Neural cell (in vitro differentiated cells): ENCODE results near the gene USP34. TPM values are rescaled to one million over a fixed set of nuclear protein-coding genes. Genes with fewer than 3 reads are reported as not detected.
"Not testable (repeated sequence)": the region's sequence is repeated elsewhere in the genome, so short reads cannot be mapped to it uniquely, and the experiment has no call there.

Source experiments
- H2AFZ ChIP-seq: fragments of 200-600, 300-800 bp; sonication (generic), shearing (Covaris generic); 2 replicates; pipeline ENCODE4 v1.6.0; 2014; ENCODE audit warnings: low read depth, mild to moderate bottlenecking, antibody characterized with exemption, low read length, moderate library complexity
- H3F3A ChIP-seq: fragments of 200-600 bp; shearing (Covaris generic); 2 replicates; pipeline ENCODE4 v1.6.1; 2016; ENCODE audit warnings: mild to moderate bottlenecking, moderate library complexity, mixed read lengths, antibody characterized with exemption, low read length; ENCODE audit not compliant: insufficient read depth, poor library complexity, severe bottlenecking
- H3K27ac ChIP-seq: fragments of 200-600, 300-800 bp; sonication (generic), shearing (Covaris generic); 2 replicates; pipeline ENCODE4 v1.5.1; 2014; ENCODE audit warnings: mild to moderate bottlenecking, low read length, moderate library complexity
- H3K27me3 ChIP-seq: fragments of 300-800, 200-600 bp; sonication (generic), shearing (Covaris generic); 2 replicates; pipeline ENCODE4 v1.6.0; 2014; ENCODE audit warnings: mild to moderate bottlenecking, low read depth, low read length, moderate library complexity; ENCODE audit not compliant: insufficient read depth
- H3K36me3 ChIP-seq: fragments of 300-800, 200-600 bp; sonication (generic), shearing (Covaris generic); 2 replicates; pipeline ENCODE4 v1.5.1; 2014; ENCODE audit warnings: mild to moderate bottlenecking, antibody characterized with exemption, low read length, moderate library complexity; ENCODE audit not compliant: insufficient read depth
- H3K4me2 ChIP-seq: fragments of 300-800, 200-600 bp; sonication (generic), shearing (Covaris generic); 2 replicates; pipeline ENCODE4 v1.6.0; 2014; ENCODE audit warnings: mild to moderate bottlenecking, low read length
- H3K4me3 ChIP-seq: fragments of 300-800, 200-600 bp; sonication (generic), shearing (Covaris generic); 2 replicates; pipeline ENCODE4 v1.5.1; 2014; ENCODE audit warnings: mild to moderate bottlenecking, low read length, moderate library complexity
- H3K79me2 ChIP-seq: fragments of 200-600 bp; shearing (Covaris generic); replicated peaks from 2 replicates; pipeline ENCODE4 v1.6.0; 2014; ENCODE audit warnings: mild to moderate bottlenecking, low read length, moderate library complexity; ENCODE audit not compliant: insufficient read depth
- H3K9ac ChIP-seq: fragments of 300-800, 200-600 bp; sonication (generic), shearing (Covaris generic); 2 replicates; pipeline ENCODE4 v1.6.1; 2016; ENCODE audit warnings: mild to moderate bottlenecking, low read length, mixed read lengths
- H3K9me2 ChIP-seq: fragments of 200-600 bp; shearing (Covaris generic); 2 replicates; pipeline ENCODE4 v1.6.1; 2016; ENCODE audit warnings: mild to moderate bottlenecking, low read length, mixed read lengths; ENCODE audit not compliant: insufficient read depth
- H3K9me3 ChIP-seq: fragments of 200-600, 300-800 bp; sonication (generic), shearing (Covaris generic); 2 replicates; pipeline ENCODE4 v1.6.1; 2016; ENCODE audit warnings: mild to moderate bottlenecking, mixed run types, low read length, moderate library complexity, mixed read lengths
- H4K20me1 ChIP-seq: fragments of 200-600 bp; shearing (Covaris generic); 2 replicates; pipeline ENCODE4 v1.6.1; 2016; ENCODE audit warnings: mild to moderate bottlenecking, mixed run types; ENCODE audit not compliant: insufficient read depth
- EP300 ChIP-seq: fragments of 450-650 bp; conservative IDR thresholded peaks from 2 replicates; pipeline ENCODE4 v1.6.1; 2014; ENCODE audit warnings: antibody characterized with exemption, mild to moderate bottlenecking, moderate library complexity; ENCODE audit not compliant: poor library complexity, severe bottlenecking
- EZH2 ChIP-seq: fragments of 200-600, 300-800 bp; shearing (Covaris generic), sonication (generic); IDR thresholded peaks from 2 replicates; pipeline ENCODE4 v1.6.1; 2014; ENCODE audit warnings: antibody characterized with exemption, low read length, borderline replicate concordance, mild to moderate bottlenecking; ENCODE audit not compliant: insufficient read depth, poor library complexity, severe bottlenecking
- MXI1 ChIP-seq: fragments of 450-650 bp; conservative IDR thresholded peaks from 2 replicates; pipeline ENCODE4 v1.6.1; 2014; ENCODE audit warnings: antibody characterized with exemption, mild to moderate bottlenecking; ENCODE audit not compliant: poor library complexity, severe bottlenecking
- POLR2AphosphoS5 ChIP-seq: IDR thresholded peaks from 2 replicates; pipeline ENCODE4 v1.6.1; 2012
- RAD21 ChIP-seq: fragments of 450-650 bp; conservative IDR thresholded peaks from 2 replicates; pipeline ENCODE4 v1.6.1; 2014; ENCODE audit warnings: antibody characterized with exemption, mild to moderate bottlenecking, moderate library complexity
- SMC3 ChIP-seq: fragments of 450-650 bp; conservative IDR thresholded peaks from 2 replicates; pipeline ENCODE4 v1.6.1; 2014; ENCODE audit warnings: antibody characterized with exemption, mild to moderate bottlenecking, moderate library complexity; ENCODE audit not compliant: poor library complexity
- TAF1 ChIP-seq: IDR thresholded peaks from 2 replicates; pipeline ENCODE4 v1.6.1; 2012; ENCODE audit warnings: low read depth
- polyA plus RNA-seq: library from polyadenylated mRNA; depleted of rRNA; stranded (reverse); fragments of >200 nt; gene quantifications from 2 replicates; pipeline ENCODE4 v1.2.3, GENCODE V29; 2014
- TF ChIP-seq, protein P1 (sequence below): fragments of 450-650 bp; IDR thresholded peaks from 2 replicates; pipeline ENCODE4 v1.5.1; 2014; ENCODE audit warnings: antibody characterized with exemption, mild to moderate bottlenecking, moderate library complexity; ENCODE audit not compliant: poor library complexity, severe bottlenecking
- TF ChIP-seq, protein P2 (sequence below): IDR thresholded peaks from 2 replicates; pipeline ENCODE4 v1.6.1; 2012; ENCODE audit warnings: borderline replicate concordance

The USP34 gene
- polyA plus RNA-seq, 1 donor from 2014 or later = 87.9 TPM

DNA sequence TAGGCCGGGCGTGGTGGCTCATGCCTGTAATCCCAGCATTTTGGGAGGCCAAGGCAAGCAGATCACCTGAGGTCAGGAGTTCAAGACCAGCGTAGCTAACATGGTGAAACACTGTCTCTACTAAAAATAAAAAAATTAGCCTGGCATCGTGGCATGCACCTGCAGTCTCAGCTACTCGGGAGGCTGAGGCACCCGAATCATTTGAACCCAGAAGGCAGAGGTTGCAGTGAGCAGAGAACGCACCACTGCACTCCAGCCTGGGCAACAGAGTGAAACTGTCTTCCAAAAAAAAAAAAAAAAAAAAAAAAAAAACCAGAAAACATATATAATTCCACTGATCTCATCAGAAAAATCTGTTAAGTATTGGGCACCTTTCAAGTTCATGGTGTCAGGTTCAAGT is 23.9 kb downstream of the USP34 start:
- H3K9ac ChIP-seq, H3K36me3 ChIP-seq, H3K9me3 ChIP-seq, H4K20me1 ChIP-seq, H3K27me3 ChIP-seq, H3F3A ChIP-seq, H3K4me3 ChIP-seq, H3K27ac ChIP-seq, H2AFZ ChIP-seq, H3K4me2 ChIP-seq, H3K9me2 ChIP-seq: not testable (repeated sequence)
- peaks cover 67% of the 10 kb centered on the region for H3K79me2 ChIP-seq

DNA sequence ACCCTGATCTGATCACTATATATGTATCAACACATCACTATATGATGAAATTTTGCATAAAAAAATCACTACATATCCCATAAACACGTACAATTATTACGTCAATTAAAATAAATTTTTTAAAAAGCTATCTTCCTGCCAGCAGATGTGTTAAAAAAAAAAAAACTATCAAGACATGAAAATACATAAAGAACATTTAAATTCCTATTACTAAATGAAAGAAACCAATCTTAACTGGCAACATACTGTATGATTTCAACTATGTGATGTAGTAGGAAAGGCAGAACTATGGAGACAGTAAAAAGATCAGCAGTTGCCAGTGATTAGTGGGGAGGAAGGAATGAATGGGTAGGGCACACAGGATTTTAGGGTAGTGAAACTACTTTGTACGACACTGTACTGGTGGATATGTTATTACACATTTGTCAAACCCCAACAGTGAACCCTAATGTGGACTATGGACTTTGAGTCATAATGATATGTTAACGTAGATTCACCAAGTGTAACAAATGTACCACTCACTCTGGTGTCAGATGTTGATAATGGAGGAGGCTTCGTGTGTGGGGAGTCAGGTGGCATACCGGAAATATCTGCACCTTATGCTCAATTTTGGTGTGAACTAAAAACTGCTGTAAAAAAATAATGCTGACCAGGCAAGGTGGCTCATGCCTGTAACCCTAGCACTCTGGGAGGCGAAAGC is 27.4 kb downstream of the USP34 start:
- H3K9ac ChIP-seq = no peak overlapping the region
- no peaks in the 10 kb centered on the region for H3F3A ChIP-seq
- no peak overlapping the region for H3K4me3 ChIP-seq
- peaks cover 5% of the 10 kb centered on the region for H3K36me3 ChIP-seq
- no peak overlapping the region for H3K27ac ChIP-seq
- H3K27me3 ChIP-seq = no peaks in the 10 kb centered on the region
- no peak for TF ChIP-seq SMC3
- no peak for TF ChIP-seq POLR2AphosphoS5
- TF ChIP-seq EP300 = no peak
- TF ChIP-seq, protein P1, sequence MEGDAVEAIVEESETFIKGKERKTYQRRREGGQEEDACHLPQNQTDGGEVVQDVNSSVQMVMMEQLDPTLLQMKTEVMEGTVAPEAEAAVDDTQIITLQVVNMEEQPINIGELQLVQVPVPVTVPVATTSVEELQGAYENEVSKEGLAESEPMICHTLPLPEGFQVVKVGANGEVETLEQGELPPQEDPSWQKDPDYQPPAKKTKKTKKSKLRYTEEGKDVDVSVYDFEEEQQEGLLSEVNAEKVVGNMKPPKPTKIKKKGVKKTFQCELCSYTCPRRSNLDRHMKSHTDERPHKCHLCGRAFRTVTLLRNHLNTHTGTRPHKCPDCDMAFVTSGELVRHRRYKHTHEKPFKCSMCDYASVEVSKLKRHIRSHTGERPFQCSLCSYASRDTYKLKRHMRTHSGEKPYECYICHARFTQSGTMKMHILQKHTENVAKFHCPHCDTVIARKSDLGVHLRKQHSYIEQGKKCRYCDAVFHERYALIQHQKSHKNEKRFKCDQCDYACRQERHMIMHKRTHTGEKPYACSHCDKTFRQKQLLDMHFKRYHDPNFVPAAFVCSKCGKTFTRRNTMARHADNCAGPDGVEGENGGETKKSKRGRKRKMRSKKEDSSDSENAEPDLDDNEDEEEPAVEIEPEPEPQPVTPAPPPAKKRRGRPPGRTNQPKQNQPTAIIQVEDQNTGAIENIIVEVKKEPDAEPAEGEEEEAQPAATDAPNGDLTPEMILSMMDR = no peak
- TF ChIP-seq, protein P2, sequence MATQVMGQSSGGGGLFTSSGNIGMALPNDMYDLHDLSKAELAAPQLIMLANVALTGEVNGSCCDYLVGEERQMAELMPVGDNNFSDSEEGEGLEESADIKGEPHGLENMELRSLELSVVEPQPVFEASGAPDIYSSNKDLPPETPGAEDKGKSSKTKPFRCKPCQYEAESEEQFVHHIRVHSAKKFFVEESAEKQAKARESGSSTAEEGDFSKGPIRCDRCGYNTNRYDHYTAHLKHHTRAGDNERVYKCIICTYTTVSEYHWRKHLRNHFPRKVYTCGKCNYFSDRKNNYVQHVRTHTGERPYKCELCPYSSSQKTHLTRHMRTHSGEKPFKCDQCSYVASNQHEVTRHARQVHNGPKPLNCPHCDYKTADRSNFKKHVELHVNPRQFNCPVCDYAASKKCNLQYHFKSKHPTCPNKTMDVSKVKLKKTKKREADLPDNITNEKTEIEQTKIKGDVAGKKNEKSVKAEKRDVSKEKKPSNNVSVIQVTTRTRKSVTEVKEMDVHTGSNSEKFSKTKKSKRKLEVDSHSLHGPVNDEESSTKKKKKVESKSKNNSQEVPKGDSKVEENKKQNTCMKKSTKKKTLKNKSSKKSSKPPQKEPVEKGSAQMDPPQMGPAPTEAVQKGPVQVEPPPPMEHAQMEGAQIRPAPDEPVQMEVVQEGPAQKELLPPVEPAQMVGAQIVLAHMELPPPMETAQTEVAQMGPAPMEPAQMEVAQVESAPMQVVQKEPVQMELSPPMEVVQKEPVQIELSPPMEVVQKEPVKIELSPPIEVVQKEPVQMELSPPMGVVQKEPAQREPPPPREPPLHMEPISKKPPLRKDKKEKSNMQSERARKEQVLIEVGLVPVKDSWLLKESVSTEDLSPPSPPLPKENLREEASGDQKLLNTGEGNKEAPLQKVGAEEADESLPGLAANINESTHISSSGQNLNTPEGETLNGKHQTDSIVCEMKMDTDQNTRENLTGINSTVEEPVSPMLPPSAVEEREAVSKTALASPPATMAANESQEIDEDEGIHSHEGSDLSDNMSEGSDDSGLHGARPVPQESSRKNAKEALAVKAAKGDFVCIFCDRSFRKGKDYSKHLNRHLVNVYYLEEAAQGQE = no peak
- no peak for TF ChIP-seq MXI1
- TF ChIP-seq TAF1 = no peak
- no peak for TF ChIP-seq EZH2
- no peak for TF ChIP-seq RAD21
- H4K20me1 ChIP-seq = no peaks in the 10 kb centered on the region
- no peak overlapping the region for H3K4me2 ChIP-seq
- peaks cover 69% of the 10 kb centered on the region for H3K79me2 ChIP-seq
- H3K9me2 ChIP-seq = no peaks in the 10 kb centered on the region
- H3K9me3 ChIP-seq = no peaks in the 10 kb centered on the region
- no peak overlapping the region for H2AFZ ChIP-seq
